Heart right ventricle (tissue), 16 donors: ENCODE measurements around the gene EFNA5. TPM values are rescaled to one million over a fixed set of nuclear protein-coding genes. Genes with fewer than 3 reads are reported as not detected.

Source experiments
- ATAC-seq, 8 donors: fragments of 200-7000 bp; cut with Tn5 transposase; one replicate each; pipeline ENCODE4 v1.9.1; 2020; ENCODE audit warnings: mild to moderate bottlenecking in 8 of 8, moderate library complexity in 8 of 8, moderate number of reproducible peaks in 1 of 8
- DNase-seq, 2 donors: peaks; one replicate each; pipeline ENCODE4 v3.0.0-alpha.2; 2020
- H3K27ac ChIP-seq, 10 donors: fragments of 200-600 bp; sonication (generic) in 2 of 10; one replicate each; pipeline versions ENCODE4 v1.5.0 to v1.8.0; 2020 to 2022; ENCODE audit warnings: mild to moderate bottlenecking in 3 of 10
- H3K27me3 ChIP-seq, 7 donors: fragments of 200-600 bp; one replicate each; pipeline ENCODE4 v1.8.0; 2021 to 2022; ENCODE audit warnings: mild to moderate bottlenecking in 2 of 7
- H3K36me3 ChIP-seq, 9 donors: fragments of 200-600 bp; sonication (generic) in 1 of 9; one replicate each; pipeline versions ENCODE4 v1.5.0 to v1.8.0; 2020 to 2022; ENCODE audit warnings: mild to moderate bottlenecking in 2 of 9
- H3K4me1 ChIP-seq, 9 donors: fragments of 200-600 bp; sonication (generic) in 1 of 9; one replicate each; pipeline versions ENCODE4 v1.5.0 to v1.8.0; 2020 to 2022; ENCODE audit warnings: mild to moderate bottlenecking in 4 of 9
- H3K4me3 ChIP-seq, 10 donors: fragments of 200-600 bp; sonication (generic) in 2 of 10; one replicate each; pipeline versions ENCODE4 v1.5.0 to v1.8.0; 2020 to 2022; ENCODE audit warnings: mild to moderate bottlenecking in 7 of 10, moderate library complexity in 2 of 10
- H3K9me3 ChIP-seq, 11 donors: fragments of 200-600 bp in 10 of 11; sonication (generic) in 2 of 11; one replicate each; pipeline versions ENCODE4 v1.5.0 to v1.8.0; 2013 to 2022; ENCODE audit warnings: mild to moderate bottlenecking in 2 of 11, control low read depth in 1 of 11, moderate library complexity in 1 of 11
- WGBS, 2 donors: extraction: QIAGEN DNeasy Blood & Tissue Kit; methylation state at CpG; one replicate each; pipeline ENCODE4 v1.1.7; 2013; ENCODE audit warnings: inconsistent platforms in 1 of 2; 5-methylcytosine and 5-hydroxymethylcytosine counted together
- intact Hi-C, 10 donors: fragments of 100-400 bp; cut with DNase I; formaldehyde crosslinking; loops; one replicate each; pipeline versions ENCODE4 v1.11.1 to v1.14.2; 2022
- polyA plus RNA-seq, 2 donors: library from polyadenylated mRNA; stranded (reverse); fragments of 200-250 nt; gene quantifications; one replicate each; pipeline ENCODE4 v1.2.3, GENCODE V29; 2013
- total RNA-seq, 10 donors: library from RNA; stranded (reverse); fragmentation: NEBNext Ultra II Directional in 3 of 10; extraction: Animal tissue kit (Norgen Biotek cat#: 25700) in 3 of 10; gene quantifications; one replicate each; pipeline versions ENCODE4 v1.2.1 to v1.2.4, GENCODE V29; 2021 to 2023
- TF ChIP-seq, protein P1 (sequence below), 9 donors: fragments of 200-600 bp; sonication (generic) in 2 of 9; IDR thresholded peaks; one replicate each; pipeline versions ENCODE4 v1.5.0 to v1.8.0; 2021 to 2022; ENCODE audit warnings: antibody characterized with exemption in 9 of 9, mild to moderate bottlenecking in 5 of 9, moderate library complexity in 1 of 9
- donor health status: Arrhythmogenic right ventricular cardiomyopathy.
- donor health status: ischemic (EF 13 %, LVEDD 7.1; RV severe dilation, severe dysfunction).
- donor health status: healthy with polysubstance abuse.
- donor health status: DM: no; HTN: yes; CAD: no.
- donor health status: DM: no; HTN: no; CAD: no.
- donor health status: ischemic (EF 25% LVEDD 6.9; RV normal size, moderate dysfunction).
- donor health status: ischemic (EF 25% LVEDD 5.7; RV mildly dilated, moderate dysfunction).
- donor health status: healthy.
- donor health status: DM: yes; HTN: yes; CAD: no.
- donor health status: Ischemic cardiomyopathy.
- donor health status: ischemic (EF 35%, LVEDD 5.7; RV mildly dilated, moderate dysfunction).
- donor health status: nonischemic (EF 11% LVEDD 7.7; RV severe dilation, severe dysfunction).
- donor health status: DM: yes; HTN: yes; CAD: no.
- donor health status: PGD.
- donor health status: ischemic (EF 29% LVEDD 5.4; RV normal size, mild dysfunction).
- donor health status: nonischemic (EF 23%, LVEDD 6.1; RV moderate dilation, normal function).

The EFNA5 gene
- total and polyA plus RNA-seq, 12 donors, result 6.9 to 49.4 (median 33.9) TPM

DNA sequence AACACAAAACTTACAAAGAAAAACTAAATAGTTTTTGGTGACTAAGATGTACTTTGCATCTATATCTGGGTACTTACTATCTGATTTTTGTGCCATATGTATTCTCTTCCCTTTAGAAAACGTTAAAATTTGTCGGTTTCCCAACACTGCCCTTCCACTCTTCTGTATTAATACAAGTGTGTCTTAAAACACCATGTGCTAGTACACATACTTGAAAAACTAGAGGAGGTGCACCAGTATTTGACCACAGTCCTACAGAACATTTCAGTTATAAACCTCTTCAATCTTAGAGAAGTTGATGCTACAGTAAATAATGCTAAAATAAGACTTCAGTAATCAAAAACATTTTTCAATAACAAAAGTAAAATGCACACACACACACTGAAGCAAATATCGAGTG, 251.2 kb downstream of the EFNA5 start:
- intact Hi-C loops, result no loop called here
- DNase-seq (no peak), ATAC-seq (no peak)
- Histone ChIP-seq H3K27me3 (no peaks in the 10 kb centered on the region), H3K4me1 (peaks cover 0 to 39% (median 6%) of the 10 kb centered on the region in 9 donors), H3K36me3 (no peaks in the 10 kb centered on the region), H3K9me3 (no peaks in the 10 kb centered on the region), H3K27ac (no peak overlapping the region), H3K4me3 (no peak overlapping the region)
- TF ChIP-seq, protein P1, sequence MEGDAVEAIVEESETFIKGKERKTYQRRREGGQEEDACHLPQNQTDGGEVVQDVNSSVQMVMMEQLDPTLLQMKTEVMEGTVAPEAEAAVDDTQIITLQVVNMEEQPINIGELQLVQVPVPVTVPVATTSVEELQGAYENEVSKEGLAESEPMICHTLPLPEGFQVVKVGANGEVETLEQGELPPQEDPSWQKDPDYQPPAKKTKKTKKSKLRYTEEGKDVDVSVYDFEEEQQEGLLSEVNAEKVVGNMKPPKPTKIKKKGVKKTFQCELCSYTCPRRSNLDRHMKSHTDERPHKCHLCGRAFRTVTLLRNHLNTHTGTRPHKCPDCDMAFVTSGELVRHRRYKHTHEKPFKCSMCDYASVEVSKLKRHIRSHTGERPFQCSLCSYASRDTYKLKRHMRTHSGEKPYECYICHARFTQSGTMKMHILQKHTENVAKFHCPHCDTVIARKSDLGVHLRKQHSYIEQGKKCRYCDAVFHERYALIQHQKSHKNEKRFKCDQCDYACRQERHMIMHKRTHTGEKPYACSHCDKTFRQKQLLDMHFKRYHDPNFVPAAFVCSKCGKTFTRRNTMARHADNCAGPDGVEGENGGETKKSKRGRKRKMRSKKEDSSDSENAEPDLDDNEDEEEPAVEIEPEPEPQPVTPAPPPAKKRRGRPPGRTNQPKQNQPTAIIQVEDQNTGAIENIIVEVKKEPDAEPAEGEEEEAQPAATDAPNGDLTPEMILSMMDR (IDR thresholded peaks at IDR 0.05), result no peak
- 75 to 81% methylated on average over 3 of the region's 3 CpGs for WGBS, 2 donors

- WGBS, 2 donors, result 89 to 93% methylated on average over 2 of the region's 2 CpGs
These were observed 251.8 kb downstream of the EFNA5 start for GRCh38 chr5:107418902-107419301.

DNA sequence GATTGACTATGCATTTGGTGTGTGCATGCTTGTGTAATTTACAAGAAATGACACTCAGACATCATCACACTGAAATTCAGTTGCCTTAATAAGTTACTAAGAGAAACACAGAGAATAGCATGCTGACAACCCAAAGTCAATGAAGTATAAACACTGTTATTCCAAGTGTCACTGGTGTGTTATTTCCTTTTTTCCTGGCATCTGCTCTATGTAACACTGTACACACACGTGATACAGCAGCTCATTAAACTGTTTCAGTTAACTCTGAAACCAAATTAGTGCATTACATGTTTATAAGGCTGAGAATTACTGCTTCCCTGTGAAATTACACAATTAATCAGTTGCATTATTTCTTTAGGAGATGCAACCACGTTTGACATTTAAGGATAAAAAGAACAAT, 252.7 kb downstream of the EFNA5 start:
- Histone ChIP-seq H3K4me3 (no peak overlapping the region), H3K36me3 (no peaks in the 10 kb centered on the region), H3K4me1 (peaks cover 0 to 50% (median 8%) of the 10 kb centered on the region in 9 donors), H3K9me3 (no peaks in the 10 kb centered on the region), H3K27ac (no peak overlapping the region), H3K27me3 (no peaks in the 10 kb centered on the region)
- TF ChIP-seq, protein P1 (IDR thresholded peaks at IDR 0.05), result no peak
- 17 to 19% methylated on average over 2 of the region's 2 CpGs for WGBS, 2 donors
- DNase-seq, result no peak
- ATAC-seq, result no peak
- intact Hi-C loops, result no loop called here

More at GRCh38 chr5:107418902-107419301, 251.8 kb downstream of the EFNA5 start:
- Histone ChIP-seq H3K4me3 (no peak overlapping the region), H3K4me1 (peaks cover 0 to 45% (median 8%) of the 10 kb centered on the region in 9 donors), H3K36me3 (no peaks in the 10 kb centered on the region), H3K27me3 (no peaks in the 10 kb centered on the region), H3K27ac (no peak overlapping the region), H3K9me3 (no peaks in the 10 kb centered on the region)
- DNase-seq, result no peak
- TF ChIP-seq, protein P1 (IDR thresholded peaks at IDR 0.05), result no peak
- no peak for ATAC-seq
- intact Hi-C loops, result no loop called here

- Histone ChIP-seq H3K9me3 (no peaks in the 10 kb centered on the region), H3K36me3 (no peaks in the 10 kb centered on the region), H3K27ac (no peak overlapping the region), H3K27me3 (no peaks in the 10 kb centered on the region), H3K4me3 (no peak overlapping the region), H3K4me1 (peaks cover 0 to 50% (median 8%) of the 10 kb centered on the region in 9 donors)
- ATAC-seq (peak in 2 of 8 donors; percentile 31 to 51), DNase-seq (no peak)
- intact Hi-C loops, result no loop called here
- TF ChIP-seq, protein P1 (IDR thresholded peaks at IDR 0.05), result no peak
- 59 to 65% methylated on average over 1 of the region's 1 CpG for WGBS, 2 donors
These were observed 255.0 kb downstream of the EFNA5 start for GRCh38 chr5:107415762-107416161.
